COLO668 (cell line): ENCODE measurements around the gene CHAC2.
"Not testable (repeated sequence)": the region's sequence is repeated elsewhere in the genome, so short reads cannot be mapped to it uniquely, and the experiment has no call there.

Experiments used
- DNase-seq: peaks from one replicate; lab custom pipeline; 2025; ENCODE audit not compliant: unreplicated experiment; lab: John Stamatoyannopoulos, UW

The CHAC2 gene

GRCh38 chr2:53777134-53777533 lies 9.5 kb downstream of the CHAC2 start:
- no peak for DNase-seq

DNA sequence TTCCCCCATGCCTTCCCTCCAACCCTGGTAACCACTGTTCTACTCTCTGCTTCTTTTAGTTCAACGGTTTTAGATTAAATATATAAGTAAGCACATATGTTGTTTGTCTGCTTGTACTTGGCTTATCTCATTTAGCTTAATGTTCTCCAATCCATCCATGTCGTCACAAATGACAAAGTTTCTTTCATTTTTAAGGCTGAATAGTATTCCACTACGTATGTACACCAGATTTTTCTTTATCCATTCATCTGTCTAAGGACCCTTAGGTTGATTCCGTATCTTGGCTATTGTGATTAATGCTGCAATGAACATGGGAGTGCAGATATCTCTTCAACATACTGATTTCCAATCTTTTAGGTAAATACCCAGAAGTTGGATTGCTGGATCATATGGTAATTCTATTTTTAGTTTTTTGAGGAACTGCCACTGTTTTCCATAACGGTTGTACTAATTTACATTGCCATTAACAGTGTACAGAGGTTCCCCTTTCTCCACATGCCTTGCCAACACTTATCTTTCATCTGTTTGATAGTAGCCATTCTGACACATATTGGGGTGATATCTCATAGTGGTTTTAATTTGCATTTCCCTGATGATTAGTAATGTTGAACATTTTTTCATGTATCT lies 11.0 kb downstream of the CHAC2 start:
- no peak for DNase-seq

DNA sequence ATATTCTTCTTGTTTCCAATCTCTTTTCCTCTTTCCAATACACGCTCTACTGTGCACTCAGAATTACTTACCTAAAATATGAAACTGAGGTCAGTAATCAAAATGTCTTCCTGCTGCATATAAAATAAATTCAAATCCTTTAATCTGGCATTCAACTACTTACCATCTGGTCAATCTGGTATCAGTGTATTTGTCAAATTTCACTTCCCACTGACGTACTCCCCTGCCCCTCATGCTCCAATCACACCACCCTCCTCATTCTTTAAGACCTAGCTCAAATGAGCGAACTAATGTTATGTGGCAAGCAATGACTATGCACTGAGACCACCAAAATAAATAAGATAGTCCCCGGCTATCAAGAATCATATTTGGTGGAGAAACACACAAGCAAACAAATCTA lies 12.5 kb downstream of the CHAC2 start:
- DNase-seq = no peak

GRCh38 chr2:53782676-53783075 lies 15.1 kb downstream of the CHAC2 start:
- DNase-seq = no peak

DNA sequence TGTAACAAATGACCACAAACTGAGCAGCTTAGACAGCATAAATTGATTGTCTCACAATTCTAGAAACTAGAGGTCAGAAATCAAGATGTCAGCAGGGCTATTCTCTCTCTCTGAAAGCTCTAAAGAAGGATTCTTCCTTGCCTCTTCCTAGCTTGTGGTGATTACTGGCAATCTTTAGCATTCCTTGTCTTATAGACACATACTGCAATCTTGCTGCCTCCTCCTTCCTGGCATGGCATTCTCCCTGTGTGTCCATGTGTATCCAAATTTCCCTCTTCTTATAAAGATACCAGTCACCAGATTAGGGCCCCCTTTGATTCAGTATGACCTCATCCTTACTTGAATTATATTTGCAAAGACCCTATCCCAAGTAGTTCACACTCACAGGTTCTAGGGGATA lies 16.8 kb downstream of the CHAC2 start:
- DNase-seq = no peak

DNA sequence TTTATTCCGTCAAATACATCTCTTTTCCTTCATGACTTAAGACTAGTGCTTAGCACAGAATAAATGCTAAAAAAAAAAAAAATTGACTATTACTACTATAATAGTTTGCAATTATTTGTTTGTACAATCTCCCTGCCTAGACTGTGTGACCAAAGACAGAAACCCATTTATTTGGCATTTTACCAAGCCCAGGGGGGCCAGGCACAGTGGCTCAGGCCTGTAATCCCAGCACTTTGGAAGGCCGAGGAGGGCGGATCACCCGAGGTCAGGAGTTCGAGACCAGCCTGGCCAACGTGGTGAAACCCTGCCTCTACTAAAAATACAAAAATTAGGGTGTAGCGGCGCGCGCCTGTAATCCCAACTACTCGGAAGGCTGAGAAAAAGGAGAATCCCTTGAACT lies 17.8 kb downstream of the CHAC2 start:
- no peak for DNase-seq

GRCh38 chr2:53786352-53786704 lies 18.7 kb downstream of the CHAC2 start:
- DNase-seq = peak; percentile 31

DNA sequence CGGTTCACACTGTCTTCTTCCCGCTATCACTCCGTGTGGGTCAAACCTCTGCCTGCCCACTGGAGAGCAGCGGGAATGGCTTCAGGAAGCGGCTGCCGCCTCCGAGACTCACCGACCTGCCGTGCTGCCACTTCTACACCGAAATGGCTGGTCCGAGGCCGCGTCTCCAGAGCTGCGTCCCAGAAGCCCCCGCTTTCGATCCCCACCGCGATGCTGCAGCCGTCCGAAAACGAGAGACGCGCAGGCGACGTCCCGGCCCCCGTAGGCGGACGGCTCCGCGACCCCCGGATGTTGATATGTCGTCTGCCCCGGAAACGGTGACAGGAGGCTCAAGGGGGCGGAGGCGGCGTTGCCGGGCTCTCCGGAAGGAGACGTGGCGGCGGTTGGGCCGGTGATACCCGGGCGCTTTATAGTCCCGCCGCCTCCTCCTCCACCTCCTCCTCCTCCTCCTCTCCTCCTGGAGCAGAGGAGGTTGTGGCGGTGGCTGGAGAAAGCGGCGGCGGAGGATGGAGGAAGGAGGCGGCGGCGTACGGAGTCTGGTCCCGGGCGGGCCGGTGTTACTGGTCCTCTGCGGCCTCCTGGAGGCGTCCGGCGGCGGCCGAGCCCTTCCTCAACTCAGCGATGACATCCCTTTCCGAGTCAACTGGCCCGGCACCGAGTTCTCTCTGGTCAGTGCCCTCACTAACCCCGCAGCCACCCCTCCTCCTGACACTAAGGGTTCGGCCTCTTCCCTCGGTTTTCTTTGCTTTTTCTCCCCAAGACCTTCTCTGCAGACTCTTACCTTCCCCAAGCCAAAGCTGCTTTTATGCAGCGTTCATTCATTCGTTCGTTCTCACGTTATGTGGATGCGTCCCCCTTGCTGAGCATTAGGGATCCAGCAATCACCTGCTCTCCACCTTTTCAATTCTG lies 19.4 kb downstream of the CHAC2 start, which contains the start of the genes ASB3 and ERLEC1:
TSS of gene ASB3 (minus strand) at position 249 of the 909 bp plus-strand sequence. CDS start 21,381 bp downstream, outside the sequence.
TSS of gene ERLEC1 (plus strand) at position 340 of the 909 bp plus-strand sequence. CDS start at position 507, 167 bp downstream.
- peak; percentile 90 for DNase-seq

GRCh38 chr2:53787614-53788289 lies 20.1 kb downstream of the CHAC2 start:
- no peak for DNase-seq

DNA sequence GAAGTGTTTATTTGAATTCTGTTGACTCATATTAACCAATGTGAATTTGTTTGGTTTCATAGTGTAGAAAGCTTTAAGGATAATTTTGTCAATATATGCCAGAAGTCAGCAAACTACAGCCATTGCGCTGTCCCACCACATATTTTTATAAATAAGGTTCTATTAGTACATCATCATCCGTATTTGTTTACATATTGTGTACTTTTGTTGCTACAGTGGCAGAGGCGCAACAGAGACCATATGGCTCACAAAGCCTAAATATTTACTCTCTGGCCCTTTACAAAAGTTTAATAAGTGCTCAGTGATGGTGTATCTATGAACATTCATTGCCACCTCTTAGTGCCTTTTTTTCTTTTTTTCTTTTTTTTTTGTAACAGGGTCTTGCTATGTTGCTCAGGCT lies 25.7 kb downstream of the CHAC2 start:
- DNase-seq = no peak

DNA sequence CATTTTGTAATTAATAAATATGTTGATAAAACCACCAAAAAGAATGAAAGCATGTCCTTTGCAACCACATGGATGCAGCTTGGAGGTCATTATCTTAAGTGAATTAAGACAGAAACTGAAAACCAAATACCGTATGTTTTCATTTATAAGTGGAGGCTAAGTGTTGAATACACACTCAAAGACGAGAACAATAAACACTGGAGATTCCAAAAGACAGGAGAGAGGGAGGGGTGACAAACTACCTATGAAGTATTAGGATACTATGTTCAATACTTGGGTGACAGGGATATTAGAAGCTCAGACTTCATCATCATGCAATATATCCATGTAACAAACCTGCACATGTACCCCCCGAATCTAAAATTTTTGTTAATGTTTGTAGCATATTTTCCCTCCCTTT lies 26.2 kb downstream of the CHAC2 start:
- no peak for DNase-seq

GRCh38 chr2:53801547-53801946 lies 33.9 kb downstream of the CHAC2 start:
- DNase-seq = no peak

GRCh38 chr2:53802617-53803151 lies 35.1 kb downstream of the CHAC2 start:
- no peak for DNase-seq

- no peak for DNase-seq
These were observed 44.0 kb downstream of the CHAC2 start for GRCh38 chr2:53811601-53812000.

GRCh38 chr2:53813151-53813550 lies 45.5 kb downstream of the CHAC2 start:
- DNase-seq = no peak

DNA sequence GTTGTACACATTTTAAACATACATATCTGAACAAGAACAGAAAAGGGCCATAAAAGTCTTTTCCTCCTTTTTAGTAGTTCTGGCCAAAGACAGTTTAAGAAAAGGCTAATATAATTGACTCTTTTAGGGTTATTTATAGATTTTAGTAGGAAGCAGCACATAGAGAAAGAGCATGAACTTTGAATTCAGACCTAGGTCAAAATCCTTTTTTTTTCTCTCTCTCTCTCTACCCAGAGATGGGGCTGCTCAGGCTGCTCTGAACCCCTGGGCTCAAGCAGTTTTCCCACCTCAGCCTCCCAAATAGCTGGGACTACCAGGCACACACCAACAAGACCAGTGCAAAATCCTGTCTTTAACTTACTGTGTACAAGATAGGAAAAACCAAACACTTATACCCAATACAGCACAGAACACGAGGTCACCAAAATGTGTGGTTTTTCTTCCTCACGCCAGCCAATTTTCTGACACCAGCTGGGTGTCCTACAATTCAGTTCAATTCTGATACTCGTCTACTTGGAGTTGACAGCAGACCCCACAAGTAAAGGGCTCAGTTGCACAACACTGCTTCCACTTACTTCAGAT lies 51.3 kb downstream of the CHAC2 start:
- no peak for DNase-seq

DNA sequence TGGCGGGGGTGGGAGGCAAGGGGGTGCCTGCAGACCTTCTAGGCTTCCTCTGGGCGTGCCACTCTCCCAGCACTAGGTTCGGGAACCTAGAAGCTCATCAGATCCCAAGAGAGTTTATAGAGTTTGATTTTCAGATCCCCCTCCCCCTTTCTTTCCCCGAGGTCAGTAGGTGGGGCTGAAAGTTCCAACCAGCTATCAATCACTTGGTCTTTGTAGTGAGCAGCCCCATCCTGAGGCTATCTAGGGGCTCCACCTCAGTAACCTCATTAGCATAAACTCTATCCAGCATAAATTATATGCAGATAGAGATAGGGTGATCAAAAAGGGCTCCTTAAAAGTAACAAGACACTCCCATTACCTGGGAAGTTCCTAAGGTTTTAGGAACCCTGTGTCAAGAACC lies 52.0 kb downstream of the CHAC2 start:
- no peak for DNase-seq

GRCh38 chr2:53820048-53820447 lies 52.4 kb downstream of the CHAC2 start:
- no peak for DNase-seq

DNA sequence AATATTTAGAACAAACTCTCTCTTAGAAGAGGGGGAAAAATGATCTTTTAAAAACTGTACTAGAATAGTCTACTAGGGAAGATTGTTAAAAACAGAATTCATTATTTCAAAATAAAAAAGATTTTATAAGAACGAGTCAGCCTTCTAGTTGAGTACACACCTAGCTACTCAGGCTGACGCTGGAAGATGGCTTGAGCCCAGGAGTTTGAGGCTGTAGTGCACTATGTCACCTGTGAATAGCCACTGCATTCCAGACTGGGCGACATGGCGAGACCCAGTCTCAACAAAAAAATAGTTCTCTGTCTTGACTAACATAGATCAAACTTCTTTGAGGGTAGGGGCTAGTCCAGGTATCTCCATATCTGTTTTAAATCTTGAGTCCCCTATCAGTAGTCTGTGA lies 53.1 kb downstream of the CHAC2 start:
- DNase-seq = no peak

DNA sequence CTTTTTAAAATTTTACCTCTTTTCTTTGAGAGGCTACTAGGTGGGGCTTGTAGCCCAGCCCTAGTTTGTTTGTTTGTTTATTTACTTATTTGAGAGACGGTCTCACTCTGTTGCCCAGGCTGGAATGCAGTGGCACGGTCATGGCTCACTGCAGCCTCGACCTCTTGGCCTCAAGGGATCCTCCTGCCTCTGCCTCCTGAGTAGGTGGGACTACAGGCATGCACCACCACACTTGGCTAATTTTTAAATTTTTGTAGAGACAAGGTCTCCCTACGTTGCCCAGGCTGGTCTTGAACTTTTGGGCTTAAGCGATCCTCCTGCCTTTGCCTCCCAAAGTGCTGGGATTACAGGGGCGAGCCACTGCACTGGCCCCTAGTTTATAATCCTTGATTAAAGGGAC lies 54.2 kb downstream of the CHAC2 start:
- DNase-seq = no peak

DNA sequence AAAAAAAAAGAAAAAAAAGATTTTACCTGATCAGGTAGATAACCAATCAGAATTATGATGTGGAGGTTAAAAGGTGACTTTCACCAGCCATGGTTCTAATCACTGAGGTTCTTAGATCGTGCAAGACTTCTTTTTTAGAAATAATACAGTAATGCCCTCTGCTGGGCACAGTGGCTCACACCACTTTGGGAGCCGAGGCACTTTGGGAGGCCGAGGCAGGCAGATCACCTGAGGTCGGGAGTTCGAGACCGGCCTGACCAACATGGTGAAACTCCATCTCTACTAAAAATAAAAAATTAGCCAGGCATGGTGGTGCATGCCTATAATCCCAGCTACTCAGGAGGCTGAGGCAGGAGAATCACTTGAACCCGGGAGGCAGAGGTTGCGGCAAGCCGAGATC lies 56.0 kb downstream of the CHAC2 start:
- not testable (repeated sequence) for DNase-seq
